HG02678 (cell line): ENCODE results near the gene LNX2.
"Not testable (repeated sequence)": the region's sequence is repeated elsewhere in the genome, so short reads cannot be mapped to it uniquely, and the experiment has no call there.

Experiments used
- ATAC-seq: cut with Tn5 transposase; IDR thresholded peaks from one replicate; pipeline ENCODE4 v1.9.1; 2021; ENCODE audit warnings: mild to moderate bottlenecking, moderate library complexity; ENCODE audit not compliant: unreplicated experiment

LNX2 gene

GRCh38 chr13:27638001-27638400 lies 17.7 kb upstream of the LNX2 start:
- ATAC-seq = no peak

- ATAC-seq = no peak
Observed at GRCh38 chr13:27637289-27637626, 16.9 kb upstream of the LNX2 start.

- no peak for ATAC-seq
Observed at GRCh38 chr13:27636589-27637288, 16.4 kb upstream of the LNX2 start.

GRCh38 chr13:27635266-27635665 lies 14.9 kb upstream of the LNX2 start:
- no peak for ATAC-seq

- no peak for ATAC-seq
Observed at GRCh38 chr13:27634791-27635190, 14.5 kb upstream of the LNX2 start.

- ATAC-seq = no peak
Observed at GRCh38 chr13:27634231-27634630, 13.9 kb upstream of the LNX2 start.

- ATAC-seq = no peak
Observed at GRCh38 chr13:27632648-27633047, 12.3 kb upstream of the LNX2 start.

- ATAC-seq = no peak
Observed at GRCh38 chr13:27632214-27632613, 11.9 kb upstream of the LNX2 start.

GRCh38 chr13:27631665-27632064 lies 11.3 kb upstream of the LNX2 start:
- no peak for ATAC-seq

GRCh38 chr13:27631156-27631555 lies 10.8 kb upstream of the LNX2 start:
- no peak for ATAC-seq

- ATAC-seq = not testable (repeated sequence)
Observed at GRCh38 chr13:27628766-27629165, 8.4 kb upstream of the LNX2 start.

GRCh38 chr13:27628081-27628480 lies 7.8 kb upstream of the LNX2 start:
- no peak for ATAC-seq

- ATAC-seq = no peak
Observed at GRCh38 chr13:27627380-27627779, 7.1 kb upstream of the LNX2 start.

- ATAC-seq = no peak
Observed at GRCh38 chr13:27625839-27626238, 5.5 kb upstream of the LNX2 start.

- ATAC-seq = no peak
Observed at GRCh38 chr13:27624071-27624470, 3.7 kb upstream of the LNX2 start.

GRCh38 chr13:27622881-27623280 lies 2.6 kb upstream of the LNX2 start:
- no peak for ATAC-seq

- no peak for ATAC-seq
Observed at GRCh38 chr13:27622102-27622820, 1.9 kb upstream of the LNX2 start.

- peak; percentile 64 for ATAC-seq
Observed at GRCh38 chr13:27621366-27622101, 1.2 kb upstream of the LNX2 start, which contains the start of gene POLR1D. Gene POLR1D, plus strand, starts transcription at chr13:27621892. Its CDS starts 92 bp downstream, at chr13:27621984.

- ATAC-seq = no peak
Observed at GRCh38 chr13:27621116-27621365, 712 bp upstream of the LNX2 start.

GRCh38 chr13:27619728-27620376 lies 477 bp downstream of the LNX2 start:
- ATAC-seq = peak; percentile 35

GRCh38 chr13:27619093-27619727 lies 1.1 kb downstream of the LNX2 start:
- ATAC-seq = no peak
